H1 (cell line): ENCODE results near the gene ZNF697. TPM values are rescaled to one million over a fixed set of nuclear protein-coding genes. Genes with fewer than 3 reads are reported as not detected.
"Not testable (repeated sequence)": the region's sequence is repeated elsewhere in the genome, so short reads cannot be mapped to it uniquely, and the experiment has no call there.

ENCODE experiments used
- CTCF ChIA-PET: fragments of 300-600 bp; sonication (Branson Sonifier 250); formaldehyde crosslinking; loops from one replicate; lab custom pipeline; 2021; ENCODE audit not compliant: partially characterized antibody; lab: Charles Lee
- POLR2A ChIA-PET: fragments of 300-600 bp; sonication (Branson Sonifier 250); formaldehyde crosslinking; loops from one replicate; lab custom pipeline; 2021; ENCODE audit warnings: inconsistent platforms; ENCODE audit not compliant: partially characterized antibody; lab: Charles Lee
- DNase-seq, 2 experiments: peaks; one replicate each; pipeline versions ENCODE4 v3.0.0 to v3.0.0-alpha.2; 2010 to 2022; ENCODE audit warnings: low spot score in 2 of 2, low read depth in 1 of 2, mixed read lengths in 1 of 2
- FAIRE-seq: peaks from 2 replicates; lab custom pipeline; 2011; peaks lifted over from hg19 to GRCh38; lab: Jason Lieb, UNC
- H2AFZ ChIP-seq: 2 replicates; pipeline ENCODE4 v1.8.1; 2012; ENCODE audit warnings: low read length, inconsistent platforms
- H2AK5ac ChIP-seq: 2 replicates; pipeline ENCODE4 v1.6.1; 2013; ENCODE audit warnings: low read depth, low read length
- H2BK120ac ChIP-seq: replicated peaks from 2 replicates; pipeline ENCODE3; 2013; ENCODE audit warnings: low read depth, low read length, inconsistent platforms
- H2BK12ac ChIP-seq: 2 replicates; pipeline ENCODE4 v1.6.1; 2013; ENCODE audit warnings: low read depth, low read length
- H2BK15ac ChIP-seq: 2 replicates; pipeline ENCODE4 v1.6.1; 2013; ENCODE audit warnings: low read length
- H2BK20ac ChIP-seq: 2 replicates; pipeline ENCODE4 v1.6.1; 2013; ENCODE audit warnings: low read length
- H2BK5ac ChIP-seq: 2 replicates; pipeline ENCODE4 v1.6.1; 2013; ENCODE audit warnings: low read depth, low read length
- H3K14ac ChIP-seq: 2 replicates; pipeline ENCODE4 v1.6.1; 2013; ENCODE audit warnings: inconsistent platforms; ENCODE audit not compliant: insufficient read length
- H3K18ac ChIP-seq: 2 replicates; pipeline ENCODE4 v1.6.1; 2013; ENCODE audit warnings: low read length; ENCODE audit errors: extremely low read depth
- H3K23ac ChIP-seq: 2 replicates; pipeline ENCODE4 v1.6.1; 2013; ENCODE audit warnings: inconsistent platforms; ENCODE audit not compliant: insufficient read length
- H3K23me2 ChIP-seq: 2 replicates; pipeline ENCODE4 v1.6.1; 2013; ENCODE audit warnings: low read depth, low read length
- H3K27ac ChIP-seq: 2 replicates; pipeline ENCODE4 v1.6.1; 2011; ENCODE audit warnings: low read depth, low read length, inconsistent platforms
- H3K27me3 ChIP-seq, 4 experiments: replicated peaks in 1 of 4; 1 replicate in 1 of 4; 2 replicates in 3 of 4; pipeline versions ENCODE4 v1.6.1 to v1.8.1; 2011 to 2013; ENCODE audit warnings: low read length in 3 of 4, mild to moderate bottlenecking in 3 of 4, inconsistent platforms in 2 of 4, mixed read lengths in 2 of 4, moderate library complexity in 1 of 4; ENCODE audit not compliant: control insufficient read depth in 3 of 4, insufficient read depth in 3 of 4; ENCODE audit errors: extremely low read depth in 1 of 4
- H3K36me3 ChIP-seq, 4 experiments: 2 replicates each; pipeline versions ENCODE4 v1.6.1 to v1.8.1; 2011 to 2013; ENCODE audit warnings: mild to moderate bottlenecking in 4 of 4, low read length in 3 of 4, moderate library complexity in 2 of 4, control low read depth in 1 of 4, inconsistent platforms in 1 of 4; ENCODE audit not compliant: insufficient read depth in 4 of 4, control insufficient read depth in 2 of 4
- H3K4ac ChIP-seq: replicated peaks from 2 replicates; pipeline ENCODE3; 2013; ENCODE audit warnings: low read length, low read depth, mixed read lengths, inconsistent platforms; ENCODE audit not compliant: insufficient read length
- H3K4me1 ChIP-seq, 4 experiments: replicated peaks in 1 of 4; 1 replicate in 1 of 4; 2 replicates in 3 of 4; pipeline versions ENCODE4 v1.6.1 to v1.8.1; 2011 to 2013; ENCODE audit warnings: low read length in 3 of 4, inconsistent platforms in 2 of 4, mixed read lengths in 1 of 4; ENCODE audit not compliant: insufficient read depth in 4 of 4, control insufficient read depth in 3 of 4
- H3K4me2 ChIP-seq, 2 experiments: 2 replicates each; pipeline versions ENCODE4 v1.6.1 to v1.8.1; 2011 to 2013; ENCODE audit warnings: low read depth in 2 of 2, low read length in 2 of 2, control low read depth in 1 of 2, inconsistent platforms in 1 of 2, mild to moderate bottlenecking in 1 of 2; ENCODE audit not compliant: insufficient read depth in 1 of 2
- H3K4me3 ChIP-seq, 4 experiments: fragments of 200-600, 300-600 bp in 1 of 4; sonication (generic), shearing (Covaris generic), sonication (Bioruptor Twin) in 1 of 4; 2 replicates each; pipeline versions ENCODE4 v1.5.1 to v1.8.1; 2011 to 2016; ENCODE audit warnings: low read length in 4 of 4, low read depth in 3 of 4, control low read depth in 2 of 4, inconsistent platforms in 2 of 4, mild to moderate bottlenecking in 2 of 4, mixed read lengths in 1 of 4, moderate library complexity in 1 of 4; ENCODE audit not compliant: insufficient read depth in 2 of 4; ENCODE audit errors: extremely low read depth in 1 of 4
- H3K56ac ChIP-seq: replicated peaks from 2 replicates; pipeline ENCODE3; 2013; ENCODE audit warnings: low read depth, mild to moderate bottlenecking, mixed read lengths, low read length, inconsistent platforms; ENCODE audit not compliant: insufficient read length
- H3K79me1 ChIP-seq: 2 replicates; pipeline ENCODE4 v1.6.1; 2013; ENCODE audit warnings: low read depth, low read length, control low read depth
- H3K79me2 ChIP-seq, 2 experiments: 2 replicates each; pipeline versions ENCODE4 v1.6.1 to v1.8.1; 2012 to 2013; ENCODE audit warnings: low read length in 2 of 2, mild to moderate bottlenecking in 2 of 2, inconsistent platforms in 1 of 2; ENCODE audit not compliant: insufficient read depth in 2 of 2, control insufficient read depth in 1 of 2
- H3K9ac ChIP-seq, 4 experiments: replicated peaks in 1 of 4; 1 replicate in 1 of 4; 2 replicates in 3 of 4; pipeline versions ENCODE4 v1.6.1 to v1.8.1; 2011 to 2013; ENCODE audit warnings: low read depth in 3 of 4, low read length in 3 of 4, control low read depth in 2 of 4, mild to moderate bottlenecking in 2 of 4, moderate library complexity in 2 of 4, inconsistent platforms in 1 of 4; ENCODE audit errors: extremely low read depth in 1 of 4
- H3K9me3 ChIP-seq, 2 experiments: 2 replicates each; pipeline versions ENCODE4 v1.6.1 to v1.8.1; 2012 to 2013; ENCODE audit warnings: mild to moderate bottlenecking in 2 of 2, moderate library complexity in 2 of 2, control low read depth in 1 of 2, inconsistent platforms in 1 of 2, low read depth in 1 of 2, low read length in 1 of 2, mixed read lengths in 1 of 2; ENCODE audit not compliant: insufficient read depth in 2 of 2
- H4K20me1 ChIP-seq, 2 experiments: replicated peaks in 1 of 2; 2 replicates each; pipeline versions ENCODE3 to v1.8.1; 2011 to 2013; ENCODE audit warnings: inconsistent platforms in 2 of 2, low read length in 2 of 2, mild to moderate bottlenecking in 1 of 2; ENCODE audit not compliant: insufficient read depth in 2 of 2, control insufficient read depth in 1 of 2
- H4K5ac ChIP-seq: 2 replicates; pipeline ENCODE4 v1.6.1; 2013; ENCODE audit warnings: low read length, low read depth, mixed read lengths, inconsistent platforms; ENCODE audit not compliant: insufficient read length
- H4K8ac ChIP-seq: 2 replicates; pipeline ENCODE4 v1.8.0; 2013; ENCODE audit warnings: mild to moderate bottlenecking, moderate library complexity, low read length, inconsistent platforms; ENCODE audit not compliant: insufficient read depth; ENCODE audit errors: extremely low read depth
- H4K91ac ChIP-seq: replicated peaks from 2 replicates; pipeline ENCODE3; 2013; ENCODE audit warnings: low read length, mixed read lengths, inconsistent platforms; ENCODE audit not compliant: insufficient read length
- whole genome bisulfite sequencing, 2 experiments: shearing (Covaris generic) in 1 of 2; methylation state at CpG; one replicate each; pipeline versions ENCODE4 v1.1.6 to v1.1.7; 2013 to 2015; ENCODE audit warnings: low lambda C conversion rate in 2 of 2, mixed read lengths in 2 of 2, inconsistent platforms in 1 of 2, low coverage in 1 of 2, missing lambda C conversion rate in 1 of 2; ENCODE audit not compliant: insufficient replicate concordance in 2 of 2, insufficient coverage in 1 of 2, insufficient read length in 1 of 2; ENCODE audit errors: extremely low coverage in 1 of 2, missing lambda C conversion rate in 1 of 2; 5-methylcytosine and 5-hydroxymethylcytosine counted together
- polyA plus RNA-seq, 7 experiments: library from polyadenylated mRNA; depleted of rRNA in 3 of 7; stranded (reverse) in 5 of 7; unstranded in 2 of 7; fragments of >200 nt in 5 of 7; fragments of 200-250 nt in 2 of 7; gene quantifications; 1 replicate in 5 of 7; 2 replicates in 1 of 7; 4 replicates in 1 of 7; pipeline versions ENCODE4 v1.2.1 to v1.2.3, GENCODE V29; 2011 to 2013; ENCODE audit warnings: missing spikeins in 2 of 7, mixed read lengths in 2 of 7
- total RNA-seq: library from RNA; stranded (reverse); fragmentation: NEBNext Ultra II Directional; extraction: Animal tissue kit (Norgen Biotek cat#: 25700); gene quantifications from 2 replicates; pipeline ENCODE4 v1.2.1, GENCODE V29; 2021

The ZNF697 gene
- total and polyA plus RNA-seq, 2 of the 8 experiments (the other 6 are each of a cell fraction or from before 2014, with no cell fraction given): 5.6 to 18.3 TPM

- H4K8ac ChIP-seq, H2BK20ac ChIP-seq, H3K9ac ChIP-seq, H2BK120ac ChIP-seq, H2BK15ac ChIP-seq, POLR2A ChIA-PET, H3K79me1 ChIP-seq, H4K5ac ChIP-seq, H3K79me2 ChIP-seq, H3K4ac ChIP-seq, DNase-seq, H2AK5ac ChIP-seq, H4K20me1 ChIP-seq, H3K23ac ChIP-seq, H3K9me3 ChIP-seq, H2BK12ac ChIP-seq, H2AFZ ChIP-seq, H3K4me3 ChIP-seq, H3K4me2 ChIP-seq, H3K36me3 ChIP-seq, H3K23me2 ChIP-seq, H4K91ac ChIP-seq, H3K27me3 ChIP-seq, H3K4me1 ChIP-seq, H3K27ac ChIP-seq, H2BK5ac ChIP-seq, FAIRE-seq, H3K56ac ChIP-seq, H3K18ac ChIP-seq, H3K14ac ChIP-seq: not testable (repeated sequence)
- 83% methylated on average over 3 of the region's 3 CpGs; no CpG with 5 or more reads in 1 of the 2 experiments for WGBS, 2 experiments
- CTCF ChIA-PET: interaction anchor here (0.8 to 1.6 kb wide), 5 partner anchors 9 to 59 kb away, joined by 3 to 5 read pairs (median 4); no protein-coding TSS in a partner anchor
Measured at GRCh38 chr1:119602789-119603188, 45.3 kb downstream of the ZNF697 start.
